SU-DHL-6 (cell line): ENCODE data around the gene PARP8.
"Not testable (repeated sequence)": the region's sequence is repeated elsewhere in the genome, so short reads cannot be mapped to it uniquely, and the experiment has no call there.

Source experiments
- H2AFZ ChIP-seq: fragments of 200-600 bp; sonication (generic); 2 replicates; pipeline ENCODE4 v1.6.1; 2014; ENCODE audit warnings: low read depth, mild to moderate bottlenecking, moderate library complexity, mixed read lengths, antibody characterized with exemption, low read length; ENCODE audit not compliant: severe bottlenecking
- H3F3A ChIP-seq: fragments of 200-600 bp; shearing (Covaris generic); 2 replicates; pipeline ENCODE4 v1.6.0; 2016; ENCODE audit warnings: antibody characterized with exemption, mild to moderate bottlenecking; ENCODE audit not compliant: insufficient read depth
- H3K27ac ChIP-seq: fragments of 200-600 bp; sonication (generic); 2 replicates; pipeline ENCODE4 v1.5.1; 2016; ENCODE audit warnings: low read depth, mild to moderate bottlenecking, low read length, moderate library complexity, mixed read lengths
- H3K27me3 ChIP-seq: fragments of 200-600 bp; sonication (generic), shearing (Covaris generic); 2 replicates; pipeline ENCODE4 v1.6.0; 2014; ENCODE audit warnings: mild to moderate bottlenecking, low read length
- H3K36me3 ChIP-seq: fragments of 200-600 bp; sonication (generic); 2 replicates; pipeline ENCODE4 v1.6.1; 2014; ENCODE audit warnings: mild to moderate bottlenecking, low read length, mixed read lengths
- H3K4me2 ChIP-seq: fragments of 300-600, 200-600 bp; shearing (Covaris generic), sonication (generic); 2 replicates; pipeline ENCODE4 v1.6.0; 2014; ENCODE audit warnings: low read length, low read depth, mild to moderate bottlenecking; ENCODE audit not compliant: poor library complexity, severe bottlenecking
- H3K4me3 ChIP-seq: fragments of 200-600 bp; sonication (generic); 2 replicates; pipeline ENCODE4 v1.5.1; 2014; ENCODE audit warnings: antibody characterized with exemption, low read length, mild to moderate bottlenecking, mixed read lengths; ENCODE audit not compliant: insufficient read depth, poor library complexity, severe bottlenecking
- H3K79me2 ChIP-seq: fragments of 200-600 bp; sonication (generic); 2 replicates; pipeline ENCODE4 v1.6.1; 2014; ENCODE audit warnings: mild to moderate bottlenecking, low read length, moderate library complexity; ENCODE audit not compliant: insufficient read depth
- H3K9ac ChIP-seq: fragments of 200-600 bp; sonication (generic); 2 replicates; pipeline ENCODE4 v1.7.0; 2014; ENCODE audit warnings: mild to moderate bottlenecking, low read length
- H3K9me2 ChIP-seq: fragments of 200-600 bp; sonication (generic); replicated peaks from 2 replicates; pipeline ENCODE4 v1.6.1; 2014; ENCODE audit warnings: low read length; ENCODE audit not compliant: insufficient read depth
- H3K9me3 ChIP-seq: fragments of 200-600 bp; sonication (generic); 2 replicates; pipeline ENCODE4 v1.6.1; 2014; ENCODE audit warnings: low read length, mixed read lengths; ENCODE audit not compliant: insufficient read depth
- H4K20me1 ChIP-seq: fragments of 200-600 bp; sonication (generic); 2 replicates; pipeline ENCODE4 v1.6.1; 2014; ENCODE audit warnings: low read depth, mild to moderate bottlenecking, antibody characterized with exemption, low read length, moderate library complexity, mixed read lengths
- EZH2phosphoT487 ChIP-seq: fragments of 200-600 bp; sonication (generic), shearing (Covaris generic); conservative IDR thresholded peaks from 2 replicates; pipeline ENCODE4 v1.6.1; 2018; ENCODE audit warnings: mild to moderate bottlenecking, antibody characterized with exemption, low read length, moderate library complexity, mixed read lengths
- TF ChIP-seq, protein P1 (sequence below): fragments of 200-600 bp; sonication (generic); IDR thresholded peaks from one replicate; pipeline ENCODE4 v1.5.1; 2017; ENCODE audit warnings: antibody characterized with exemption, mild to moderate bottlenecking, low read length, moderate library complexity; ENCODE audit not compliant: insufficient read depth, poor library complexity, severe bottlenecking

Gene PARP8

DNA sequence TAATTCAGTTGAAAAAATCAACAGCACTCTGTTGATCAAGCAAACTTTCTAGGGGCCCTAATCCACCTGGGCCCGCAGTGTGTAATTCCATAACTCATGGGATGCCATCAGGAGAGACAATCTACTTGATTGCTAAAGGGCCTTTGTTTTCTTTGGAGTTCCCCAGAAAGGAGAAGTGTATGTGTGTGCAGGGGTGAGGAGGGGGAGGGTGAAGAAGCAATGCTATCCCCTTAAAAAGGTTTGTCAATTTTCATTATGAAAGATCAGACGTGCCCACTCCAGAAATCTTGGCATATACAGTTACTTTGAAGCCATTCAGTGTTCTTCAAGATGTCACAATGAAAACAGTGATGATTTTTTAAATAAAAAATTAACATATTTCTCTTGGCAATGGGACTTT is 6.2 kb downstream of the PARP8 start:
- Histone ChIP-seq H3K79me2 (peaks cover 22% of the 10 kb centered on the region; the same call in 1 of the 2 replicates), H3K9me3 (no peaks in the 10 kb centered on the region), H3F3A (no peaks in the 10 kb centered on the region; the same call in 1 of the 2 replicates), H3K27me3 (no peaks in the 10 kb centered on the region), H4K20me1 (no peaks in the 10 kb centered on the region), H3K9me2 (no peaks in the 10 kb centered on the region), H2AFZ (no peak overlapping the region), H3K4me2 (no peak overlapping the region), H3K9ac (no peak overlapping the region), H3K27ac (no peak overlapping the region), H3K4me3 (no peak overlapping the region), H3K36me3 (no peaks in the 10 kb centered on the region)
- TF ChIP-seq, protein P1, sequence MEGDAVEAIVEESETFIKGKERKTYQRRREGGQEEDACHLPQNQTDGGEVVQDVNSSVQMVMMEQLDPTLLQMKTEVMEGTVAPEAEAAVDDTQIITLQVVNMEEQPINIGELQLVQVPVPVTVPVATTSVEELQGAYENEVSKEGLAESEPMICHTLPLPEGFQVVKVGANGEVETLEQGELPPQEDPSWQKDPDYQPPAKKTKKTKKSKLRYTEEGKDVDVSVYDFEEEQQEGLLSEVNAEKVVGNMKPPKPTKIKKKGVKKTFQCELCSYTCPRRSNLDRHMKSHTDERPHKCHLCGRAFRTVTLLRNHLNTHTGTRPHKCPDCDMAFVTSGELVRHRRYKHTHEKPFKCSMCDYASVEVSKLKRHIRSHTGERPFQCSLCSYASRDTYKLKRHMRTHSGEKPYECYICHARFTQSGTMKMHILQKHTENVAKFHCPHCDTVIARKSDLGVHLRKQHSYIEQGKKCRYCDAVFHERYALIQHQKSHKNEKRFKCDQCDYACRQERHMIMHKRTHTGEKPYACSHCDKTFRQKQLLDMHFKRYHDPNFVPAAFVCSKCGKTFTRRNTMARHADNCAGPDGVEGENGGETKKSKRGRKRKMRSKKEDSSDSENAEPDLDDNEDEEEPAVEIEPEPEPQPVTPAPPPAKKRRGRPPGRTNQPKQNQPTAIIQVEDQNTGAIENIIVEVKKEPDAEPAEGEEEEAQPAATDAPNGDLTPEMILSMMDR, result no peak
- TF ChIP-seq EZH2phosphoT487, result no peak

GRCh38 chr5:50673444-50673843 is 7.0 kb downstream of the PARP8 start:
- H3K4me2 ChIP-seq, result not testable (repeated sequence)
- H3K79me2 ChIP-seq, result peaks cover 19% of the 10 kb centered on the region; the same call in 1 of the 2 replicates

DNA sequence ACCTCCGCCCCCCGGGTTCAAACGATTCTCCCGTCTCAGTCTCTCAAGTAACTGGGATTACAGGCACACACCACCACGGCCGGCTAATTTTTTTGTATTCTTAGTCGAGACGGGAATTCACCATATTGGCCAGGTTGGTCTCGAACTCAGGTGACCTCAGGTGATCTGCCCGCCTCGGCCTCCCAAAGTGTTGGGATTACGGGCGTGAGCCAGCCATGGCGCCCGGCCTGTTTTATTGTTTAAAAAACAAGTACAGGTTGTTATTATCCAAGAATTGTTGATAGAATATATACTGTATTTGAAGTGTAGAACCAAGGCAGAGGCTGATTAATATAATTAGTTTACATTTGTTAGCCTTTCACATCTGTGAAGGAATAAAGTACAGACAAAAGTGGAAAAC is 8.9 kb downstream of the PARP8 start:
- Histone ChIP-seq H3K4me3 (no peak overlapping the region), H3K27ac (no peak overlapping the region), H3K9me3 (no peaks in the 10 kb centered on the region), H3K27me3 (no peaks in the 10 kb centered on the region), H3K9ac (no peak overlapping the region), H4K20me1 (no peaks in the 10 kb centered on the region; the same call in 1 of the 2 replicates), H2AFZ (no peak overlapping the region), H3K79me2 (0 out of 2 replicates have a peak, but pooled peaks cover 10% of the 10 kb centered on the region), H3K9me2 (no peaks in the 10 kb centered on the region), H3K4me2 (no peak overlapping the region), H3F3A (no peaks in the 10 kb centered on the region), H3K36me3 (no peaks in the 10 kb centered on the region)
- TF ChIP-seq EZH2phosphoT487, result no peak
- TF ChIP-seq, protein P1, result no peak

More at GRCh38 chr5:50673444-50673843, 7.0 kb downstream of the PARP8 start:
- H3K4me3 ChIP-seq, H3K9me2 ChIP-seq, H3K27me3 ChIP-seq, H4K20me1 ChIP-seq, H3K36me3 ChIP-seq, H3F3A ChIP-seq, H3K27ac ChIP-seq, H2AFZ ChIP-seq, H3K9me3 ChIP-seq, H3K9ac ChIP-seq: not testable (repeated sequence)

DNA sequence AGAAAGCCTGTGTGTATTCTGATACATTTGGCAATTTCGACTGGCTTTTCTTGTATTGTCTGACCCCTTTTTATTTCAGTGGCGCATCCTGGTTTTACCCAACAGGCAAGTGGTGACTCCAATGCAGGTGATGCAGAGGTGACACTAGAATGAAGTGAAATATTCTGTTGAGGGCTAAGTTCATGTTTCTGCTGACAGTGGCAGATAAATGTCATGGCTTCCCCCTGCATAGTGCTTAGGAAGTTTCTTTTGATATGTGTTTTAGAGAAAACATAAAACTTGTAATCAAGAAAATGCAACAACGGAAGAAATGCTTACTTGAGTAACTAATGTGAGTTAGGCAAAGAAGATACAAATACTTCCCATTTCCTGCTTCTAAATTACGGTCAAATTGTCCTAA is 13.1 kb downstream of the PARP8 start:
- H4K20me1 ChIP-seq, H3K4me2 ChIP-seq, H3K27ac ChIP-seq: not testable (repeated sequence)

More for the DNA sequence above, 13.1 kb downstream of the PARP8 start:
- not testable (repeated sequence) for H3K79me2 ChIP-seq, H3K4me3 ChIP-seq, H3K9me2 ChIP-seq, H3K9me3 ChIP-seq, H3K9ac ChIP-seq, H3K36me3 ChIP-seq, H3F3A ChIP-seq, H2AFZ ChIP-seq, H3K27me3 ChIP-seq
